HG03354 (cell line): ENCODE measurements around the gene SCAMP2.

Experiments used
- ATAC-seq: cut with Tn5 transposase; IDR thresholded peaks from one replicate; pipeline ENCODE4 v1.9.1; 2021; ENCODE audit warnings: mild to moderate bottlenecking; ENCODE audit not compliant: unreplicated experiment, poor library complexity, severe bottlenecking

SCAMP2 gene

GRCh38 chr15:74840851-74841775, 32.1 kb downstream of the SCAMP2 start:
- ATAC-seq: no peak

DNA sequence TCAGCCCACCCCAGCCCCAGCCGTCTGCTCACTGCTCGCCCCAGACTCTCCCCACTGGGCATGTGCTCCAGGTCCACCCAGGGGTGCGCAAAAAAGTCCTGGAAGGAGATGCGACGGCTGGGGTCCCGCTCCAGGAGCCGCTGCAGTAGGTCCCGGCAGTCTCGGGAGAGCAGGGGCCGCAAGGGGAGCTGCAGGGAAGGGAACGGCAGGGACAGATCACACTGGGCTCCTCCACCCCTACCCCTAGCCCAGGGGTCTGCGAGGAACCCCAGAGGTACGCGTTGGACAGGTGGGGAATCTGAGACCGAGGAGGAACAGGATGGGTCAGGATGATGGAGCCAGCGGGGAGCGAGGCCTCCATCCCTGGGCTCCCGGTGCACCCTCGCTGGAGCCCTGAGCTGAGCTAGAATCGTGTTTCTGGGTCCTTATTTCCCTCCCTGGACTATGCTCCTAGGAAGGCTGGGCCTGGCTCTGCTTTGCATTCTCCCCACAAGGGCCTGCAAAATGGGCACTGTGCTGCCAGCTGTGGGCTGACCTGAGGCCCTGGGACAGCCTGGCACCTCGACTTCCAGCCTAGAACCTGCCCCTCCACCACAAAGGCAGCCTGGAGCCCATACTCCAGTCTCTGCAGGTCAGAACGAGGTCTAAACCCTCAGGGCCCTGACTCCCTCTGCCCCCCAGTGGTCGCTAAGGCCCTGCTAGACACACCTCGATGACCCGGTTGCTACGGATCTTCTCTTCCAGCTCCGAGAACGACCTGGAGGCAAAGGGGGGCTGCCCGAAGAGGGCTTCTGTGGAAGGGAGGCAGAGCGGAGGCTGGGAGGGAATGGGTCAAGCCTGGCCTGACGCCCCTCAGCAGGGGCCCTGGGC, 33.4 kb downstream of the SCAMP2 start:
- no peak for ATAC-seq

DNA sequence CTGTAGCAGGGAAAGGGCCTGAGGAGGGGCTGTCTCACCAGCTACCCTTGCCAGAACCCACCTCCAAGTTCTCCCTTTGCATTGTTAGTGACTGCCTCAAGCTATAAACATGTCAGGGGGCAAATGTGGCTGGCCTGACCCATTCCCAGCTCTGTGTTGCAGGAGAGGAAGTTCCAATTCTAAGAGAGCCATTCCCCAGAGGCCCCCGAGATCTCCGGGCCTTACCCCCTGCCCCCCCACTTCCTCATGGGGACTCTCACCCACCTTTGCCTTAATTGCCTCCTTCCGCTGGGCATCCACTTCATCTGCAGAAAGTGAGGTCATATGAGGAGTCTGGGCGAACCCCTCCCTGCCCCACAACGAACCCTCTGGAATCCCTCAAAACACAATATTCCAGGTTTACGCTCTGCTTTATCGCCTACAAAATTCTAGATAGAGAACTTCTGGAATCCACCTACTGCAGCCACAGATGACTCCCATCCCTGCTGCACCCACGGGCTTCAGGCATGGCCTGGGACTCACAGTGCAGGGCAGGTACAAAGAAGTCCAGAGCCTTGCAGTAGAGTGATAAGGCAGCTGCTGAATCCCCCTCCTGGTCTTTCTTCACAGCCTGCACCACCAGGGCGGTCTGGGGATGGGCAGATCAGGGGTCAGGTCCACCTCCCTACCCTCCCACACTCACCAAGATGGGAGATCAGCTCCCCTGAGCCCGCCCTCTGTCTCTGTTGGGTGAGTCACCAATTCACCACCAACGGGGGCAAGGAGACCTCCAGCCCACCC, 34.2 kb downstream of the SCAMP2 start:
- no peak for ATAC-seq

GRCh38 chr15:74838137-74838516, 35.0 kb downstream of the SCAMP2 start:
- ATAC-seq: no peak

DNA sequence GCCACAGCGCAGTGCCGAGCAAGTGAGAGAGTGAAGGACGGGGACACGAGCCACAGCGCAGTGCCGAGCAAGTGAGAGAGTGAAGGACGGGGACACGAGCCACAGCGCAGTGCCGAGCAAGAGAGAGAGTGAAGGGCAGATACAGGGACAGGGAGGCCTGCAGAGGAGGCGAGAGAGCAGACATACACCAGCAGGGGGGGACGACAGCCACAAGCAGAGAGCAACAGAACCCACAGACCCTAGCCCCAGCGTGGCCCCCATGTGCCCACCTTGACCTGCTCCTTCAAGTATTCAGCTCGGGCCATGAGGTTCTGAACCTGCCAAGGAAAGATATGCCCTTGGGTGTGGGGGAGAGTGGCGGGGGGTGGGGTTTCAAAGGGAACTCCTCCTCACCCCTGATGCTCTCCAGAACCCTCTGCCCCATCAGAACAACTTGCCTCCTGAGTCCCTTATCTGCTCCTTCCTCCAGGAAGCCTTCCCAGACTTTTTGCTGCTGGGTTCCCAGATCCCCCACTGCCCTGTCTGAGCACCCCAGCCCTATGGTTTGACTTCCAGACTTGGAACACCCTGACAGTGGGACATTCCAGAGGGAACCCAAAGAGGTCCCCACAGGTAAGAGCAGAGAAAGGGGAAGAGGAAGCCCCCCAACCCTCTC, 35.6 kb downstream of the SCAMP2 start:
- ATAC-seq: no peak

DNA sequence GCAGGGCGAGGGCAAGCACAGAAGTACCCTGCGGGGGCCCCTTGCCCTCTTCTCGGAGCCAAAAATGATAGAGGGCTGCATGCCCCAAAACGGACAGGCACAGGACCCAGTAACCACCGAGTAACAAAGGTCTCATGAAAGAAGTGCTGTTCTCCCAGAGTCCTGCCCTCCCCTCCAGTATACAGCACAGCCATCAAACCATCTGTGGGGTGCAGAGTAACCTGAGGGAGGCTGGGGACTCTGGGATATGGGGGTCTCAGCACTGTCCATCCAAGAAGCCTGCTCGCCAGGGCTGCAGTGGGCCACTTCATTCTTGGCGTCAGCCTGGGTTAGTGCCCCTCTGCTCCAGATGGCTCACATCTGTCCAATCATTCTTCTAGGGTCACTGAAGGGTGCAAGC, 36.3 kb downstream of the SCAMP2 start:
- no peak for ATAC-seq

DNA sequence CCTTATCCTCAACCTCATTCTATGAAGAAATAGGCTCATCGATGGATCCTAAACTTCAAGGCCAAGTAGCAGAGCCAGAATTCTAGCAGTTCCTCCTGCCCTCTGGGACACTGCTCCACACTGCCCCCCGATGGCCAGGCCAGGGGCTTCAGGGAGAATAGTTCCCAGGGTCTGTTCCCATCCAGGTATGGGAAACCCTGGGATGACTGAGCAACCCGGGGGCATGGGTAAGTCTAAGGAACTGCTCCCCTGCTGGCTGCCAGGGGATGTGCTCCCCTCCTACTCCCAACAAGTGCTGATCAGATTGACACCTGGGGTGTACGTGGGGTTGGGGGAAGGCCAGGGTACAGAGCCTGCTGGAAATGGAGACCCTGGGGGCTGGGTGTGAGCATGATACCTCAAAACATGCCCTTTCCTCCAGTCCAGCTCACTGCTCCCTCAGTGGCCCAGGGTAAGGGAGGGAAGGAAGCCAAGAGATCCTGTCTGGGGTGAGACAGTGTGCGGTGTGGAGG, 37.8 kb downstream of the SCAMP2 start:
- ATAC-seq: no peak

GRCh38 chr15:74833376-74834107, 39.6 kb downstream of the SCAMP2 start:
- ATAC-seq: no peak

GRCh38 chr15:74832826-74833225, 40.3 kb downstream of the SCAMP2 start:
- no peak for ATAC-seq

GRCh38 chr15:74831813-74832495, 41.2 kb downstream of the SCAMP2 start:
- no peak for ATAC-seq

DNA sequence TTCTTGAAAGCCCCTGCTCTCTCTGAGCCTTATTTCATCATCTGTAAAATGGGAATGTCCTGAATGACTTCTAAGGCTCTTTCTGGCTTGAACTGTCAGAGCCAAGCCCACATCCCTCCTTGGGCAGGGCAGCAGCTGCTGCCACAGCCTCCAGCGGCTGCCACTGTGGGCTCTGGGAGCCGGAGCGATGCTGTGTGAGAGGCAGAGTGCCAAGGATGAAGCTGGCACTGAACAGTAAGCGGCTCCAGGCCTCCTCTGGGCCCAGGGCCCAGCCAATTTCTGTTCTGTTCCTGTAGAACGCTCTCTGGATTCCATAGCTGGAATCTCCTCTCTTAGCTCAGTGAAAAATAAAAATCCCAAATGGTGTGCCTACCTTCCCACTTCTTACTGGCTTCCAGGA, 42.3 kb downstream of the SCAMP2 start:
- no peak for ATAC-seq

- no peak for ATAC-seq
Observed at GRCh38 chr15:74829991-74830390, 43.2 kb downstream of the SCAMP2 start.

GRCh38 chr15:74829486-74829885, 43.7 kb downstream of the SCAMP2 start:
- no peak for ATAC-seq

- no peak for ATAC-seq
Observed at GRCh38 chr15:74828835-74829234, 44.3 kb downstream of the SCAMP2 start.

GRCh38 chr15:74827614-74828013, 45.6 kb downstream of the SCAMP2 start:
- ATAC-seq: no peak

- ATAC-seq: no peak
Observed at GRCh38 chr15:74826921-74827320, 46.2 kb downstream of the SCAMP2 start.

- ATAC-seq: no peak
Observed at GRCh38 chr15:74826364-74826819, 46.8 kb downstream of the SCAMP2 start, which contains the start of gene CPLX3. CPLX3 (plus strand) TSS chr15:74826627; CDS start chr15:74826704, 77 bp downstream.

DNA sequence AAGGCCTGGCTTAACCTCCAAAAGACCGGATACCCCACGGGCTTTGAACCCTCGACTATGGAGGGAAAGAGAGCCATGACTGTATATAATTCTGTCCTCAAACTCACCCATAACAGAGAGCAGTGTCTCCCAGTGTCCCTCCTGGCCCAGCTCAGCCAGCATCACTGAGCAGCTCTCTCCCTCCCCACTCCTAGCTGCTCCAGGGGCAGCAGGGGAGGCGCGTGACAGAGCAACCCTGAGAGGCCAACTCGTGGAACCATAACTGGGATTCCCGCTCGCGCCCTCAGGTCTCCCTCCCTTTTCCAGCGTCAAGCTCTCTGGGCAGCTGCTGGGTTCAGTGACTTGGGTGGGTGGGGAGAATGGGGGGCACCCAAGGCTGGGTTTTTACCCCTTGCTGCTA, 47.3 kb downstream of the SCAMP2 start:
- ATAC-seq: no peak
